Heart right ventricle (tissue), 16 donors: ENCODE data around the gene CD96. TPM values are rescaled to one million over a fixed set of nuclear protein-coding genes. Genes with fewer than 3 reads are reported as not detected.

Experiments used
- ATAC-seq, 8 donors: fragments of 200-7000 bp; cut with Tn5 transposase; one replicate each; pipeline ENCODE4 v1.9.1; 2020; ENCODE audit warnings: mild to moderate bottlenecking in 8 of 8, moderate library complexity in 8 of 8, moderate number of reproducible peaks in 1 of 8
- DNase-seq, 2 donors: peaks; one replicate each; pipeline ENCODE4 v3.0.0-alpha.2; 2020
- H3K27ac ChIP-seq, 10 donors: fragments of 200-600 bp; sonication (generic) in 2 of 10; one replicate each; pipeline versions ENCODE4 v1.5.0 to v1.8.0; 2020 to 2022; ENCODE audit warnings: mild to moderate bottlenecking in 3 of 10
- H3K27me3 ChIP-seq, 7 donors: fragments of 200-600 bp; one replicate each; pipeline ENCODE4 v1.8.0; 2021 to 2022; ENCODE audit warnings: mild to moderate bottlenecking in 2 of 7
- H3K36me3 ChIP-seq, 9 donors: fragments of 200-600 bp; sonication (generic) in 1 of 9; one replicate each; pipeline versions ENCODE4 v1.5.0 to v1.8.0; 2020 to 2022; ENCODE audit warnings: mild to moderate bottlenecking in 2 of 9
- H3K4me1 ChIP-seq, 9 donors: fragments of 200-600 bp; sonication (generic) in 1 of 9; one replicate each; pipeline versions ENCODE4 v1.5.0 to v1.8.0; 2020 to 2022; ENCODE audit warnings: mild to moderate bottlenecking in 4 of 9
- H3K4me3 ChIP-seq, 10 donors: fragments of 200-600 bp; sonication (generic) in 2 of 10; one replicate each; pipeline versions ENCODE4 v1.5.0 to v1.8.0; 2020 to 2022; ENCODE audit warnings: mild to moderate bottlenecking in 7 of 10, moderate library complexity in 2 of 10
- H3K9me3 ChIP-seq, 11 donors: fragments of 200-600 bp in 10 of 11; sonication (generic) in 2 of 11; one replicate each; pipeline versions ENCODE4 v1.5.0 to v1.8.0; 2013 to 2022; ENCODE audit warnings: mild to moderate bottlenecking in 2 of 11, control low read depth in 1 of 11, moderate library complexity in 1 of 11
- WGBS, 2 donors: extraction: QIAGEN DNeasy Blood & Tissue Kit; methylation state at CpG; one replicate each; pipeline ENCODE4 v1.1.7; 2013; ENCODE audit warnings: inconsistent platforms in 1 of 2; 5-methylcytosine and 5-hydroxymethylcytosine counted together
- intact Hi-C, 10 donors: fragments of 100-400 bp; cut with DNase I; formaldehyde crosslinking; loops; one replicate each; pipeline versions ENCODE4 v1.11.1 to v1.14.2; 2022
- polyA plus RNA-seq, 2 donors: library from polyadenylated mRNA; stranded (reverse); fragments of 200-250 nt; gene quantifications; one replicate each; pipeline ENCODE4 v1.2.3, GENCODE V29; 2013
- total RNA-seq, 10 donors: library from RNA; stranded (reverse); fragmentation: NEBNext Ultra II Directional in 3 of 10; extraction: Animal tissue kit (Norgen Biotek cat#: 25700) in 3 of 10; gene quantifications; one replicate each; pipeline versions ENCODE4 v1.2.1 to v1.2.4, GENCODE V29; 2021 to 2023
- TF ChIP-seq, protein P1 (sequence below), 9 donors: fragments of 200-600 bp; sonication (generic) in 2 of 9; IDR thresholded peaks; one replicate each; pipeline versions ENCODE4 v1.5.0 to v1.8.0; 2021 to 2022; ENCODE audit warnings: antibody characterized with exemption in 9 of 9, mild to moderate bottlenecking in 5 of 9, moderate library complexity in 1 of 9
- donor health status: Arrhythmogenic right ventricular cardiomyopathy.
- donor health status: ischemic (EF 13 %, LVEDD 7.1; RV severe dilation, severe dysfunction).
- donor health status: healthy with polysubstance abuse.
- donor health status: DM: no; HTN: yes; CAD: no.
- donor health status: DM: no; HTN: no; CAD: no.
- donor health status: ischemic (EF 25% LVEDD 6.9; RV normal size, moderate dysfunction).
- donor health status: ischemic (EF 25% LVEDD 5.7; RV mildly dilated, moderate dysfunction).
- donor health status: healthy.
- donor health status: DM: yes; HTN: yes; CAD: no.
- donor health status: Ischemic cardiomyopathy.
- donor health status: ischemic (EF 35%, LVEDD 5.7; RV mildly dilated, moderate dysfunction).
- donor health status: nonischemic (EF 11% LVEDD 7.7; RV severe dilation, severe dysfunction).
- donor health status: DM: yes; HTN: yes; CAD: no.
- donor health status: PGD.
- donor health status: ischemic (EF 29% LVEDD 5.4; RV normal size, mild dysfunction).
- donor health status: nonischemic (EF 23%, LVEDD 6.1; RV moderate dilation, normal function).

Gene CD96
- total and polyA plus RNA-seq, 12 donors, result 0.07 to 6.2 (median 0.28) TPM

DNA sequence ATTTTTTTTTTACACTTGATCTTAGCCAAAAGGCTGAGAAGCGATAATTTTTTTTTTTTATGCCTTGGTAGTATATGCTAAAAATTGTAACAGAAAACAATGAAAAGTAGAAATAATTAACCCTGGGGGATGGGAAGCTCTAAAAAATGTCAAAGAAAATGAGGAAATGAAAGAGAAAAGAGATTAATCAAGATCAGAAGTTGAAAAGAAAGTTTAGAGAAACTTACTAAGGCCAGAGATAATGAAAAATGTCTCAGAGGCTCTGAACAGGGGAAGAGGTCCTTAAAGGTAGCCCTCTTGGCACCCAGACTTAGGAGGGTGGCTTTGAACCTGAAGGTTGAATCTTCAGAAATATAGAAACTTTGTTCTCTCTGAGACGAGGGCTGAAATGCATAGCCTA, 111.8 kb downstream of the CD96 start:
- ATAC-seq (no peak), DNase-seq (no peak)
- no peaks in the 10 kb centered on the region for H3K36me3 ChIP-seq
- WGBS, 2 donors, result 92 to 93% methylated on average over 2 of the region's 2 CpGs
- H3K27me3 ChIP-seq, result peaks cover 0 to 29% (median 4%) of the 10 kb centered on the region in 7 donors
- TF ChIP-seq, protein P1, sequence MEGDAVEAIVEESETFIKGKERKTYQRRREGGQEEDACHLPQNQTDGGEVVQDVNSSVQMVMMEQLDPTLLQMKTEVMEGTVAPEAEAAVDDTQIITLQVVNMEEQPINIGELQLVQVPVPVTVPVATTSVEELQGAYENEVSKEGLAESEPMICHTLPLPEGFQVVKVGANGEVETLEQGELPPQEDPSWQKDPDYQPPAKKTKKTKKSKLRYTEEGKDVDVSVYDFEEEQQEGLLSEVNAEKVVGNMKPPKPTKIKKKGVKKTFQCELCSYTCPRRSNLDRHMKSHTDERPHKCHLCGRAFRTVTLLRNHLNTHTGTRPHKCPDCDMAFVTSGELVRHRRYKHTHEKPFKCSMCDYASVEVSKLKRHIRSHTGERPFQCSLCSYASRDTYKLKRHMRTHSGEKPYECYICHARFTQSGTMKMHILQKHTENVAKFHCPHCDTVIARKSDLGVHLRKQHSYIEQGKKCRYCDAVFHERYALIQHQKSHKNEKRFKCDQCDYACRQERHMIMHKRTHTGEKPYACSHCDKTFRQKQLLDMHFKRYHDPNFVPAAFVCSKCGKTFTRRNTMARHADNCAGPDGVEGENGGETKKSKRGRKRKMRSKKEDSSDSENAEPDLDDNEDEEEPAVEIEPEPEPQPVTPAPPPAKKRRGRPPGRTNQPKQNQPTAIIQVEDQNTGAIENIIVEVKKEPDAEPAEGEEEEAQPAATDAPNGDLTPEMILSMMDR (IDR thresholded peaks at IDR 0.05), result no peak
- H3K4me1 ChIP-seq, result no peaks in the 10 kb centered on the region
- intact Hi-C loops, result no loop called here
- H3K4me3 ChIP-seq, result no peak overlapping the region
- H3K9me3 ChIP-seq, result no peaks in the 10 kb centered on the region
- H3K27ac ChIP-seq, result no peak overlapping the region

DNA sequence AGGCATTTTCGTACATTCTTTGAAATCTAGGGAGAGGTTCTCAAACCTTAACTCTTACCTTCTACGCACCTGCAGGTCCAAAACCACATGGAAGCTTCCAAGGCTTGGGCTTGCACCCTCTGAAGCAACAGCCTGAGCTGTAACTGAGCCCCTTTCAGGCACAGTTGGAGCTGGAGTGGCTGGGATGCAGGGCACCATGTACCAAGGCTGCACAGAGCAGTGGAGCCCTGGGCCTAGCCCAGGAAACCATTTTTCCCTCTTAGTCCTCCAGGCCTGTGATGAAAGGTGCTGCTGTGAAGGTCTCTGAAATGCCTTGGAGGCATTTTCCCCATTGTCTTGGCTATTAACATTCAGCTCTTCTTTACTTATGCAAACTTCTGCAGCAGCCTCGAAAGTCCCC, 120.0 kb downstream of the CD96 start:
- Histone ChIP-seq H3K36me3 (no peaks in the 10 kb centered on the region), H3K27me3 (no peaks in the 10 kb centered on the region), H3K27ac (no peak overlapping the region), H3K9me3 (peaks cover 0 to 17% (median 0%) of the 10 kb centered on the region in 11 donors), H3K4me3 (no peak overlapping the region), H3K4me1 (no peaks in the 10 kb centered on the region)
- DNase-seq (no peak), ATAC-seq (no peak)
- TF ChIP-seq, protein P1 (IDR thresholded peaks at IDR 0.05), result no peak
- intact Hi-C loops, result loop anchor here in 1 of 10 donors (10.0 kb wide), 1 partner anchor 383 kb away; no protein-coding TSS in a partner anchor
- 83 to 89% methylated on average over 3 of the region's 3 CpGs for WGBS, 2 donors

DNA sequence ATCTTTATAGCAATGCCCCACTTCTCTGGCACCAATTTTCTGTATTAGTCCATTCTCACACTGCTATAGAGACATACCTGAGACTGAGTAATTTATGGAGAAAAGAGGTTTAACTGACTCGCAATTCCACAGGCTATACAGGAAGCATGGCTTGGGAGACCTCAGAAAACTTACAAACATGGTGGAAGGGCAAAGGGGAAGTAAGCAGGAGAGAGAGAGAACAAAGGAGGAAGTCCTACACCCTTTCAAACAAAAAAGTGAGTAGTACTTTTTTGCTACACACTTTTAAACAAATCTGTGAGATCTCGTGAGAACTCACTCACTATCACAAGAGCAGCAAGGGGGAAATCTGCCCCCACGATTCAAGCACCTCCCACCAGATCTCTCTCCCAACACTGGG, 120.9 kb downstream of the CD96 start:
- no peaks in the 10 kb centered on the region for H3K27me3 ChIP-seq
- TF ChIP-seq, protein P1 (IDR thresholded peaks at IDR 0.05), result no peak
- no peak overlapping the region for H3K27ac ChIP-seq
- H3K4me3 ChIP-seq, result no peak overlapping the region
- DNase-seq (no peak), ATAC-seq (no peak)
- H3K4me1 ChIP-seq, result peaks cover 0 to 9% (median 0%) of the 10 kb centered on the region in 9 donors
- 76 to 88% methylated on average over 3 of the region's 3 CpGs for WGBS, 2 donors
- intact Hi-C loops, result loop anchor here in 1 of 10 donors (10.0 kb wide), 1 partner anchor 382 kb away; no protein-coding TSS in a partner anchor
- no peaks in the 10 kb centered on the region for H3K36me3 ChIP-seq
- H3K9me3 ChIP-seq, result peaks cover 0 to 17% (median 0%) of the 10 kb centered on the region in 11 donors

DNA sequence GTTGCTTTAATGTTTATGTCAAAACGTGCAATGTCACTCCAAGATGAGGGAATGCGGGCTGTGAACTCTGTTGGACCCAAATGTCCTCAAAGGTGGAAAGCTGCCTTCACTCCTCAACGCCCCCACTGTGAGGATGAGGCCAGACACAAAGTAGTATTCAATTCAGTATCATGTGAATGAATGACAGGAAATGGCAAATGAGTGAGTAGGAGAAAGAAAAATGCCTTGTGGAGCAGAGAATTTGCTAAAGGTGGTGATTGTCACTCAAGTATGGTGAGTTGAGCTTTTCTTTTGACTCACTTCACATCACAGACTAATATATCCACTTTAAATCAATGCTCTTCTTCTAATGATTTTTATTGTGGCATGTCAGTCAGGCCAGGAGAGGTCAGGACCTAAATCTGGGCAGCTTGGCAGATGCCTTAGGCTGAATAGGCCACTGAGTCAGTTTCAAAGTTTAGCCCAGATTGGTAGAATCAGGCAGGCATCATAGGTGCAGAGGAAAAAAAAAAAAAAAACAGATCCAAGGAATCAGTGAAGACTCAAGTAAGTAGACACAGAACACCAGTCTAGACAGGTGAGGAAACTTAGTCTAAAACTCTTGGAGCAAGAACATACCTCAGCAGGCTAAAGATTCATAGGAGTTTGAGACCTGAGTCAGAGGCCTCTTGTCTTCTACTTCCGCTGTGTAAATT, 124.2 kb downstream of the CD96 start:
- intact Hi-C loops, result loop anchor here in 3 of 10 donors (5.0 to 10.0 kb wide), 2 partner anchors 51 to 379 kb away; no protein-coding TSS in a partner anchor
- DNase-seq, result no peak
- TF ChIP-seq, protein P1 (IDR thresholded peaks at IDR 0.05), result no peak

More for the DNA sequence above, 124.2 kb downstream of the CD96 start:
- Histone ChIP-seq H3K27me3 (no peaks in the 10 kb centered on the region), H3K36me3 (no peaks in the 10 kb centered on the region), H3K4me1 (peaks cover 0 to 23% (median 0%) of the 10 kb centered on the region in 9 donors), H3K27ac (no peak overlapping the region), H3K9me3 (peaks cover 0 to 17% (median 0%) of the 10 kb centered on the region in 11 donors), H3K4me3 (no peak overlapping the region)
- 62 to 64% methylated on average over 4 of the region's 4 CpGs for WGBS, 2 donors
- ATAC-seq, result no peak
